Heart left ventricle (tissue), 16 donors: Measurements from ENCODE around the gene HES6. TPM values are rescaled to one million over a fixed set of nuclear protein-coding genes. Genes with fewer than 3 reads are reported as not detected.
"Not testable (repeated sequence)": the region's sequence is repeated elsewhere in the genome, so short reads cannot be mapped to it uniquely, and the experiment has no call there.

Experiments
- ATAC-seq, 4 donors: fragments of 200-7000 bp; cut with Tn5 transposase; one replicate each; pipeline ENCODE4 v1.9.1; 2020 to 2022; ENCODE audit warnings: moderate library complexity in 4 of 4, mild to moderate bottlenecking in 3 of 4, moderate number of reproducible peaks in 1 of 4
- DNase-seq, 5 donors: peaks; one replicate each; pipeline ENCODE4 v3.0.0-alpha.2; 2020
- H3K27ac ChIP-seq, 12 donors: fragments of 200-600 bp; sonication (generic) in 4 of 12; one replicate each; pipeline versions ENCODE4 v1.5.0 to v1.8.0; 2016 to 2022; ENCODE audit warnings: mild to moderate bottlenecking in 2 of 12
- H3K27me3 ChIP-seq, 9 donors: fragments of 200-600 bp; sonication (generic) in 2 of 9; one replicate each; pipeline versions ENCODE4 v1.5.1 to v1.8.0; 2016 to 2022; ENCODE audit warnings: mild to moderate bottlenecking in 3 of 9
- H3K36me3 ChIP-seq, 9 donors: fragments of 200-600 bp; sonication (generic) in 2 of 9; one replicate each; pipeline versions ENCODE4 v1.5.0 to v1.8.0; 2018 to 2022; ENCODE audit warnings: mild to moderate bottlenecking in 2 of 9
- H3K4me1 ChIP-seq, 12 donors: fragments of 200-600 bp; sonication (generic) in 4 of 12; one replicate each; pipeline versions ENCODE4 v1.5.0 to v1.8.0; 2016 to 2022; ENCODE audit warnings: mild to moderate bottlenecking in 3 of 12
- H3K4me3 ChIP-seq, 12 donors: fragments of 200-600 bp; sonication (generic) in 4 of 12; one replicate each; pipeline versions ENCODE4 v1.5.0 to v1.8.0; 2017 to 2022; ENCODE audit warnings: mild to moderate bottlenecking in 9 of 12, moderate library complexity in 4 of 12
- H3K9me3 ChIP-seq, 12 donors: fragments of 200-600 bp; sonication (generic) in 4 of 12; one replicate each; pipeline versions ENCODE4 v1.5.0 to v1.8.0; 2016 to 2022; ENCODE audit warnings: mild to moderate bottlenecking in 1 of 12
- POLR2A ChIP-seq, 2 donors: fragments of 450-650 bp; IDR thresholded peaks; one replicate each; pipeline ENCODE4 v1.6.1; 2017; ENCODE audit warnings: antibody characterized with exemption in 2 of 2, mild to moderate bottlenecking in 2 of 2, moderate library complexity in 2 of 2
- WGBS, 4 donors: extraction: QIAGEN DNeasy Blood & Tissue Kit in 2 of 4; methylation state at CpG; one replicate each; pipeline versions ENCODE4 v1.1.5 to v1.1.7; 2013 to 2018; 5-methylcytosine and 5-hydroxymethylcytosine counted together
- intact Hi-C, 10 donors: fragments of 100-400 bp; cut with DNase I; formaldehyde crosslinking; loops; one replicate each; pipeline versions ENCODE4 v1.11.1 to v1.14.2; 2022
- polyA plus RNA-seq, 2 donors: library from polyadenylated mRNA; stranded (reverse); fragments of 200-250 nt; gene quantifications; one replicate each; pipeline ENCODE4 v1.2.3, GENCODE V29; 2013
- total RNA-seq, 9 donors: library from RNA; depleted of rRNA in 2 of 9; stranded (reverse); fragments of >200 nt in 2 of 9; fragmentation: NEBNext Ultra II Directional in 3 of 9; extraction: Animal tissue kit (Norgen Biotek cat#: 25700) in 3 of 9; gene quantifications; one replicate each; pipeline versions ENCODE4 v1.1.0 to v1.2.4, GENCODE V29; 2016 to 2023
- TF ChIP-seq, protein P1 (sequence below), 12 donors: fragments of 200-600 bp; sonication (generic) in 4 of 12; IDR thresholded peaks; one replicate each; pipeline versions ENCODE4 v1.5.0 to v1.8.0; 2018 to 2022; ENCODE audit warnings: antibody characterized with exemption in 12 of 12, mild to moderate bottlenecking in 5 of 12
- donor health status: ischemic (EF 13 %, LVEDD 7.1; RV severe dilation, severe dysfunction).
- donor health status: healthy with polysubstance abuse.
- donor health status: DM: no; HTN: yes; CAD: no.
- donor health status: DM: no; HTN: no; CAD: no.
- donor health status: ischemic (EF 25% LVEDD 6.9; RV normal size, moderate dysfunction).
- donor health status: ischemic (EF 25% LVEDD 5.7; RV mildly dilated, moderate dysfunction).
- donor health status: healthy.
- donor health status: DM: yes; HTN: yes; CAD: no.
- donor health status: ischemic (EF 35%, LVEDD 5.7; RV mildly dilated, moderate dysfunction).
- donor health status: nonischemic (EF 11% LVEDD 7.7; RV severe dilation, severe dysfunction).
- donor health status: DM: yes; HTN: yes; CAD: no.
- donor health status: PGD.
- donor health status: ischemic (EF 29% LVEDD 5.4; RV normal size, mild dysfunction).
- donor health status: nonischemic (EF 23%, LVEDD 6.1; RV moderate dilation, normal function).

HES6 gene
- total and polyA plus RNA-seq, 11 donors: 0.45 to 9.1 (median 3.6) TPM

- 95 to 98% (median 96%) methylated on average over 2 to 4 of the region's 4 CpGs for WGBS, 4 donors
- TF ChIP-seq POLR2A (IDR thresholded peaks at IDR 0.05): no peak
- TF ChIP-seq, protein P1, sequence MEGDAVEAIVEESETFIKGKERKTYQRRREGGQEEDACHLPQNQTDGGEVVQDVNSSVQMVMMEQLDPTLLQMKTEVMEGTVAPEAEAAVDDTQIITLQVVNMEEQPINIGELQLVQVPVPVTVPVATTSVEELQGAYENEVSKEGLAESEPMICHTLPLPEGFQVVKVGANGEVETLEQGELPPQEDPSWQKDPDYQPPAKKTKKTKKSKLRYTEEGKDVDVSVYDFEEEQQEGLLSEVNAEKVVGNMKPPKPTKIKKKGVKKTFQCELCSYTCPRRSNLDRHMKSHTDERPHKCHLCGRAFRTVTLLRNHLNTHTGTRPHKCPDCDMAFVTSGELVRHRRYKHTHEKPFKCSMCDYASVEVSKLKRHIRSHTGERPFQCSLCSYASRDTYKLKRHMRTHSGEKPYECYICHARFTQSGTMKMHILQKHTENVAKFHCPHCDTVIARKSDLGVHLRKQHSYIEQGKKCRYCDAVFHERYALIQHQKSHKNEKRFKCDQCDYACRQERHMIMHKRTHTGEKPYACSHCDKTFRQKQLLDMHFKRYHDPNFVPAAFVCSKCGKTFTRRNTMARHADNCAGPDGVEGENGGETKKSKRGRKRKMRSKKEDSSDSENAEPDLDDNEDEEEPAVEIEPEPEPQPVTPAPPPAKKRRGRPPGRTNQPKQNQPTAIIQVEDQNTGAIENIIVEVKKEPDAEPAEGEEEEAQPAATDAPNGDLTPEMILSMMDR (IDR thresholded peaks at IDR 0.05): no peak
- Histone ChIP-seq H3K36me3 (peaks cover 2 to 97% (median 90%) of the 10 kb centered on the region in 9 donors), H3K27ac (no peak overlapping the region), H3K27me3 (no peaks in the 10 kb centered on the region), H3K4me3 (no peak overlapping the region), H3K4me1 (peaks cover 0 to 3% (median 0%) of the 10 kb centered on the region in 12 donors), H3K9me3 (no peaks in the 10 kb centered on the region)
- intact Hi-C loops: no loop called here
- ATAC-seq (no peak), DNase-seq (peak in 2 of 5 donors; percentile 7 to 16)
Measured at GRCh38 chr2:238272156-238272555, 32.3 kb upstream of the HES6 start.

GRCh38 chr2:238271686-238272085 lies 31.8 kb upstream of the HES6 start:
- H3K36me3 ChIP-seq: peaks cover 2 to 97% (median 88%) of the 10 kb centered on the region in 9 donors
- H3K4me1 ChIP-seq, H3K27me3 ChIP-seq, ATAC-seq, DNase-seq, H3K4me3 ChIP-seq, intact Hi-C loops, H3K9me3 ChIP-seq, H3K27ac ChIP-seq: not testable (repeated sequence)
- WGBS, 4 donors: 74 to 77% (median 76%) methylated on average over 8 of the region's 8 CpGs

GRCh38 chr2:238271061-238271554 lies 31.3 kb upstream of the HES6 start:
- Histone ChIP-seq H3K27me3 (no peaks in the 10 kb centered on the region), H3K36me3 (peaks cover 2 to 97% (median 82%) of the 10 kb centered on the region in 9 donors), H3K4me3 (no peak overlapping the region), H3K4me1 (peaks cover 0 to 3% (median 0%) of the 10 kb centered on the region in 12 donors), H3K9me3 (no peaks in the 10 kb centered on the region), H3K27ac (no peak overlapping the region)
- intact Hi-C loops: no loop called here
- 85 to 93% (median 91%) methylated on average over 13 of the region's 13 CpGs for WGBS, 4 donors
- DNase-seq (peak in 1 of 5 donors; percentile 12), ATAC-seq (no peak)
- TF ChIP-seq POLR2A (IDR thresholded peaks at IDR 0.05): no peak
- TF ChIP-seq, protein P1 (IDR thresholded peaks at IDR 0.05): no peak

DNA sequence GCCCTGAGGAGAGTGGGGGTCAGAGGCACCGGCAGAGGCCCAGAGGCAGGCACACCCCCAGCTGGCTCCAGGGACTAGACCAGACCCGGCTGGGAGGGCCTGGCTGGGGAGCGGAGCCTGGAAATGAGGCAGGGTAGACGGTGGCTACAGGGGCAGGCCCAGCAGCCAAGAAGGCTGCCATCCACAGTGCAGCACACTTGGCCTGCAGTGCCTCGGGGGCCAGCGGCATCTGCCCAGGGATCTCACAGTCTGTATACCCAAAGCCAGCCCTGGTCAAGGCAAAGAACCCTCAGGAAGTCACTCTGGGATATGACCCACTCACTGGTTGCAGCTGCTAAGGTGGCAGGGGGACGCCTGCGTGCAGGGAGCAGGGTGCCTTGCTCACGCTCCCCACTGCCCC lies 30.8 kb upstream of the HES6 start:
- no peak for TF ChIP-seq POLR2A (IDR thresholded peaks at IDR 0.05)
- TF ChIP-seq, protein P1 (IDR thresholded peaks at IDR 0.05): no peak
- Histone ChIP-seq H3K27ac (no peak overlapping the region), H3K27me3 (no peaks in the 10 kb centered on the region), H3K4me3 (no peak overlapping the region), H3K9me3 (no peaks in the 10 kb centered on the region), H3K4me1 (peaks cover 0 to 3% (median 0%) of the 10 kb centered on the region in 12 donors), H3K36me3 (peaks cover 1 to 97% (median 82%) of the 10 kb centered on the region in 9 donors)
- ATAC-seq (no peak), DNase-seq (peak in 1 of 5 donors; percentile 22)
- intact Hi-C loops: no loop called here
- 85 to 92% (median 87%) methylated on average over 9 of the region's 9 CpGs for WGBS, 4 donors

- ATAC-seq (no peak), DNase-seq (no peak)
- TF ChIP-seq, protein P1 (IDR thresholded peaks at IDR 0.05): no peak
- no peak for TF ChIP-seq POLR2A (IDR thresholded peaks at IDR 0.05)
- Histone ChIP-seq H3K9me3 (no peaks in the 10 kb centered on the region), H3K4me1 (peaks cover 0 to 3% (median 0%) of the 10 kb centered on the region in 12 donors), H3K36me3 (peaks cover 0 to 97% (median 82%) of the 10 kb centered on the region in 9 donors), H3K4me3 (no peak overlapping the region), H3K27ac (no peak overlapping the region), H3K27me3 (no peaks in the 10 kb centered on the region)
- intact Hi-C loops: loop anchor here in 5 of 10 donors (10.0 kb wide), 3 partner anchors 105 to 415 kb away; partner anchors contain the start of gene RAMP1 (in 2 of the 5)
- 94 to 99% (median 96%) methylated on average over 6 of the region's 6 CpGs for WGBS, 4 donors
Measured at GRCh38 chr2:238269741-238270140, 29.9 kb upstream of the HES6 start.
